ENCODE data around the gene ATN1.

ATN1 gene

GRCh38 chr12:6979021-6979420 lies 51.3 kb downstream of the ATN1 start:
- no peak for DNase-seq

DNA sequence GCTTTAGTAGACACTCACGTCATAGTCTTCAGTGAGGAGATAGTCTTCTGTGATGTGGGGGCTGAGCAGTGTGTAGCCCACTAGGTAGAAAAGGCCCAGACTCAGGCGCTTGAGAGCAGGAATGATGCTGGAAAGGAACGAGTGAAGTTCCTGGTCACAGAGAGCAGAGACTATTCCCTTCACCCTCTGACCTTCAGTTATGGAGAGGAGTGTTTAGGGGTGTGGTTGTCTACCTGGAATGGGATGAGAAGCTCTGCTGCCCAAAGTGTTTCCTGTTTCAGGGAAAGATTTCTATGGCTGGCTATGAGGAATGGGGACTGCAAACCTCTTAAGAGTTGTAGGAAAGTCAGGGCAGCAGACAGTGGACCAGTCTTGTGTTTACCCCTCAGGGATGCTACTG lies 51.7 kb downstream of the ATN1 start:
- no peak for DNase-seq

GRCh38 chr12:6980075-6980474 lies 52.3 kb downstream of the ATN1 start:
- no peak for DNase-seq

GRCh38 chr12:6980740-6981139 lies 53.0 kb downstream of the ATN1 start:
- DNase-seq = no peak

GRCh38 chr12:6981152-6982052 lies 53.6 kb downstream of the ATN1 start:
- DNase-seq = no peak

DNA sequence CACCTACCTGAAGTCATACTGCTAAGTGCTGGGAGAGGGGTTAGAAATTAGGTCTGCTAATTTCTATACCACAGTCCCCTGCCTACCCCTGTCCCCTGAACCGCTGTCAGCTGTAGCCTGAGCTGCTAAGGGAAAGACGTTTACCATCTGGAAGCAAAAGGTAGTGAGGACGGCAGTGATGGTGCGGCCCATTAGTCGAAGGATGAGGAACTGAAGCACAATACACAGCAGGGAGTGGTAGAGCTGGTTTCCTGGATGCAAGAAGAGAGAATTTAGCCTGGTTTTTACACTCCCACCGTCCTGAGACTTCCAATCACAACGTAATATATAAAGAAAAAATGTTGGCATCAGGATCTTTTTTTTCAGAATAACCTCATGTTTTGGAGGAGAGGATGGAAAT lies 54.8 kb downstream of the ATN1 start:
- DNase-seq = no peak

- no peak for DNase-seq
These were observed 60.3 kb downstream of the ATN1 start for GRCh38 chr12:6987956-6988553.

Data from midbrain (tissue), 1 donor.